Central memory CD4-positive, alpha-beta T cell (primary cell): ENCODE data around the gene ZNF747.

ENCODE experiments used
- DNase-seq: peaks from one replicate; pipeline ENCODE4 v3.0.0; 2022
- total RNA-seq, 3 experiments: gene quantifications; one replicate each; lab custom pipeline; 2026; lab: John Stamatoyannopoulos, UW

Gene ZNF747
- total RNA-seq, result 9.3 to 14.2 (median 11.9) reads per million in 3 experiments

DNA sequence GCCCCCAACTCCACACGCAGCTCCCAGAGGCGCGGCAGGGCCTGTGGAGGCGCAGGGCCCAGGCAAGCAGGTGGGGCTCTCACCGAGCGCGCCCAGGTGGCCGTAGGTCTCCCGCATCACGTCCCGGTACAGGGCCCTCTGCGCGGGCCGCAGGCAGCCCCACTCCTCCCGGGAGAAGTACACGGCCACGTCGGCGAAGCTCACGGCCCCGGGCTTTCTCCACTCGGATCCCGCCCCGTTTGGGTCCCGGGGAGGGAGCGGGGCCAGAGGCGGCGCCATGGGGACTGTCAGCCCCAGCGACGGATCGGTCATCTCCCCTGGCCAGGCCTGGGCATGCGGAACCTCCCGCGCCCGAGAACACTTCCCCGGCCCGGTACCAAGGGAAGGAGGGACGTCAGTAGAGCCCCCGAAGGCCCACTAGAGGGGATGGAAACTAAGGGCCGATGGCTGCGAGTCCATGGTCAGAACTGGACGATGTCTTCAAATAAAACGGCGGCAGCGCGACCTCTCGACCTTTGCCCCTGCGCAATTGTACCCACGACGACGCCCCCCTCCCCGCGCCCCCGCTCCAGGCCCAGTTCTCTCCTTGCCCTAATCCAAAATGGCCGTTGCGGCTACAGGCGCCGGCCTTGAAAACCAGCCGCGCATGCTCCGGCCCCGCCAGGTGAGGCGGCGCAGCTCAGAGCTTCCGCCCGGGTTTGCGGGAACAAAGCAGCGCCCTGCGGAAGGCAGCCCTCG, at the start of gene ZNF747:
Gene ZNF747, minus strand, starts transcription at position 491 of the 738 bp plus-strand sequence. Its CDS starts 179 bp downstream, at position 312.
- DNase-seq, result peak; percentile 89

DNA sequence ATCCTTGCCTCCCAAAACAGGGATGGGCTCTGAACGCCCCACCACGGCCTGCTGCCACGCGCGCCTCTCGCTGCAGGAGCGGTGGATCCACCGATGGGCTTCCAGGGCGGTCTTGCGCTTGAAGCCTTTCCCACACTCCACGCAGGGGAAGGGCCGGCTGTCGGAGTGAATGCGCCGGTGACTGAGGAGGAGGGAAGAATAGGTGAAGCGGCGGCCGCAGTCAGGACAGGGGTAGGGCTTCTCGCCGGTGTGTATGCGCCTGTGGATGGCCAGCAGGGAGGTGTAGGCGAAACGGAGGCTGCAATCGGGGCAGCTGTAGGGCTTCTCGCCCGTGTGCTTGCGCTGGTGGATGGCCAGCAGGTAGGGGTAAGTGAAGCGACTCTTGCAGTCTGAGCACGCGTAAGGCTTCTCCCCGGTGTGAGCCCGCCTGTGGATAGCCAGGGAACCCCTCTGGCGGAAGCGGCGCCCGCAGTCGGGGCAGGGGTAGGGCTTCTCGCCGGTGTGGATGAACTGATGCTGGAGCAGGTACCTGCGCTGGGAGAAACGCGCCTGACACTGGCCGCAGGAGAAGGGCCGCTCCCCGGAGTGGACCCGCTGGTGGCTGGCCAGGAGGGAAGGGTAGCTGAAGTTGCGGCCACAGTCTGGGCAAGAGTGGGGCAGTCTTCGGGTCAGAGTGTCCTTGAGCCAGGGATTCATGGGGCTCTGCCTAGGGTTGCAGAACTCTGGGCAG, 48.1 kb upstream of the ZNF747 start:
- DNase-seq, result no peak

- DNase-seq, result no peak
Observed at GRCh38 chr16:30581457-30581856, 46.8 kb upstream of the ZNF747 start.

DNA sequence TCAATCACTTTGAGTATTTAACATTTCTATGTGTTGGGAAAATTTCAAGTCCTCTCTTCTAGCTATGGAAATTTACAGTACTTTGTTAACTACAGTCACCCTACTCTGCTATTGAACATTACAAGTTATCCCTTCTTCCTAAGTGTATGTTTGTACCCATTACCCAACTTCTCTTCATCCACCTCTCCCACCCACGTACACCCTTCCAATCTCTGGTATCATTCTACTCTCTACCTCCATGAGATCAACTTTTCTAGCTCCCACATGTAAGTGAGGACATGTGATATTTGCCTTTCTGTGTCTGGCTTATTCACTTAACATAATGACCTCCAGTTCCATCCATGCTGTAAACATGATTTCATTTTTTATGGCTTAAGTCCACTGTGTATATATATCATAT, 40.0 kb upstream of the ZNF747 start:
- DNase-seq, result no peak

DNA sequence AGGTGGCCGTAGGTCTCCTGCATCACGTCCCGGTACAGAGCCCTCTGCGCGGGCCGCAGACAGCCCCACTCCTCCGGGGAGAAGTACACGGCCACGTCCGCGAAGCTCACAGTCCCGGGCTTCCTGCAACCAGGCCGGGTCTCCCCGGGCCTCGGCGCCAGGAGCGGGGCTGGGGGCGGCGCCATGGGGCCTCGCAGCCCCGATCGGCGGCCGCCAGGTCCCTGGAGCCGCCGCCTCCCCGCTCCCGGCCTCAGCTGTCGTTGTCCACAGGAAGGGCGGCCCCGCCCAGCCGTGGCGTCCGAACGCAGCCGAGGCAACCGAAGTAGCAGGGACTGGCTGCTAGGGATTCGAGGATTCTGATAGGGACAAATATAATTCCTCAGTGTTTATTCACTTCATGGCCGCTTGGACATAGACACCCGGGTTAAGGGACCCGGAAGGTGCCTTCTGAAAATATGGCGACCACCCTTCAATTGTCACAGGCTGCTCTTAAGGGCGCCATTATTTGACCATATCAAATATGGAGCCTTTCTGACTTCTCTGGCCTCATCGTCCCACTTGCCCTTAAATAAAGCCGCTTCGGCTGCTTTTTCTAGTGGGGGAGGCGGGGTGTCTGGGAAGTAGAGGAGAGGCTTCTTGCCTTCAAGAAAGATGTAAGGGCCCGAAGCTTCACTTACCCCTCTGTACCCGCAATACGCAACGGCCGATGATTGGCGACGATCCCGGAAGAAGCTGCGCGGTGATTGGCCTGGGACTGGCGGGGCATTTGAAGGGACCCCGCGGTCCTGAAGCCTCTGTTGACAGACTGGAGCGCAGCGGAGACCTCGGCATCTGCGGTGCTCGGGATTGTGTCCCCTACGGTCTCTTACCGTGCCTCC, 37.0 kb upstream of the ZNF747 start, which contains the start of gene ZNF688:
Gene ZNF688, minus strand, starts transcription at position 270 of the 878 bp plus-strand sequence. Its CDS starts 85 bp downstream, at position 185.
- peak; percentile 98 for DNase-seq

GRCh38 chr16:30570636-30571444, 36.2 kb upstream of the ZNF747 start:
- DNase-seq, result no peak

DNA sequence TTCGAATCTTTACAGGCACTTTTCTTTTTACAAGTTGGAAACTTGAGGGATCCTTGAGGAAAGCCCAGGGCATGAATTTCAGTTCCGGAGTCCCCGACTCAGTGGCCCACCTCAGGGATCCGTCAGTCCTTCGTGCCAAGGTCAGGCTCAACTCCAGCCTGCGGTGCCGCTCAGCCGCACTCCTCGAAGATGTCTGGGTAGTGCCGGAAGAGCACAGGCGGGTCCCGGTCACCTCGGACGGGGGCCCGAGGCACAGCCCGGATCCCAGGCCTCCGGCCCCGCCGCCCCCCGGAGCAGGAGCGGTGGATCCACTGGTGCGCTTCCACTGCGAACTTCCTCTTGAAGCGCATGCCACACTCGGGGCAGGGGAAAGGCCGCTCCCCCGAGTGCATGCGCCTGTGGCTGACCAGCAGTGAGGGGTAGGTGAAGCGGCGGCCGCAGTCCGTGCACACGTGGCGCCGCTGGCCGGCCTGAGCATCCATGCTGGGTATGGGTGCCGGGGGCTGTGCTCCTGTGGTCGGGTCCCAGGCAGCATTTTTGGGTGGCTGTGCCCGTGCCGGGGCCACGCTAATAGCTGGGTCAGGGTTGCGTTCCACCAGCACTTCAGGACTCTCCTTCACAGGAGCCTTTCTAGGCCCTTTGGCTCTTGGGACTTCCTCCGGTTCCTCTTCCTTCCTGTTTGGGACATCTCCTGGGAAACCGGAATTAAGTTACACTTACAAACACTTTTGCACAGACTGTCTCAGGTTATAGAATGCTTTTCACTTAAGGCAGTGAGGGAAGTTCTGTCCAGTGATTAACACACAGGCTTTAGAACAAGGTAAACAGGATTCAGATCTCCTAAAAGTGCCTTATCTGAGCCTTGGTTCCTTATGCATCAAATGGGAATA, 35.3 kb upstream of the ZNF747 start:
- no peak for DNase-seq

GRCh38 chr16:30569281-30569680, 34.6 kb upstream of the ZNF747 start:
- DNase-seq, result no peak

GRCh38 chr16:30567991-30568638, 33.5 kb upstream of the ZNF747 start:
- peak; percentile 76 for DNase-seq

DNA sequence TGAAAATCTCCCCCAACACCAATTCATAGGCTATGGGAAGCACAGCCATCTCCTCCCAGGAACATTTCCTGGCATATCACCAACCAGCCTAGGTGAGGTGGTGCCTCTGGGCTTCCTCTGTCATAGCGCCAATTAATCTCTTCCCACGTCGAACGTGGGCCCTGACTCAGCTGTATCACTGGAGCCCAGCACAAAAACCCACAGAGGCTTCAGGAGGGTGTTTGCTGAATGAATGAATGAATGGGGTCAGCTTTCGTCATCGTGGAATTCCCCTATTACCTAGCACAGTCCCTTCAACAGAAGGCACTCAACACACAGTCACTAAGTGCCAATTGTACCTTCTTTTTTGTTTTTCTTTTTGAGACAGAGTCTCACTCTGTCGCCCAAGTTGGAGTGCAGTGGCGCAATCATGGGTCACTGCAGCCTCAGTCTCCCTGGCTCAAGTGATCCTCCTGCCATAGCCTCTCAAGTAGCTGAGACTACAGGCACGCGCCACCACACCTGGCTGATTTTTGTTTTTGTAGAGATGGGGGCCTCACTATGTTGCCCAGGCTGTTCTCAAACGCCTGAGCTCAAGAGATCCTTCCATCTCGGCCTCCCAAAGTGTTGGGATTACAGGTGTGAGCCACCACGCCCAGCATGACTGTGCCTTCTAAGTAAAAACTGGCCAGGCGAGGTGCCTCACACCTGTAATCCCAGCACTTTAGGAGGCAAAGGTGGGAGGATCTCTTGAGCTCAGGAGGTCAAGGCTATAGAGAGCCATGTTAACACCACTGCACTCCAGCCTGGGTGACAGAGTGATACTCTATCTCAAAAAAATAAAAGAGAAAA, 32.7 kb upstream of the ZNF747 start:
- DNase-seq, result peak; percentile 71

DNA sequence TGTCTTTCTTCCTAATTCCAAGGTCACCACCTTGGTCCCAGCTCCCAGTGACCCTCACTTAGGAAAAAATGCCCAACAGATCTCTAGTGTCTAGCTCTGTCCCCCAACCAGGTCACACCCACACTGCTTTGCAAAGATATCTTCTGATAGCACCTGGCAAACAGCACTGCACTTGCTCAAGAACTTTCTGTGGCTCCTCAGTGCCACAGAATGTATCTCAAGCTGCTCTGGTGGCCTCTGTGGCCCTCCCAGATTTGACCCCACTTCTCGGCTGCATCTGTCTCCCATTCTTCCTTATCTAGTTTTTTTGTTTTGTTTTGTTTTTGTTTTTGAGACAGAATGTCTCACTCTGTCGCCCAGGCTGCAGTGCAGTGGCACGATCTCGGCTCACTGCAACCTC, 31.9 kb upstream of the ZNF747 start:
- no peak for DNase-seq

DNA sequence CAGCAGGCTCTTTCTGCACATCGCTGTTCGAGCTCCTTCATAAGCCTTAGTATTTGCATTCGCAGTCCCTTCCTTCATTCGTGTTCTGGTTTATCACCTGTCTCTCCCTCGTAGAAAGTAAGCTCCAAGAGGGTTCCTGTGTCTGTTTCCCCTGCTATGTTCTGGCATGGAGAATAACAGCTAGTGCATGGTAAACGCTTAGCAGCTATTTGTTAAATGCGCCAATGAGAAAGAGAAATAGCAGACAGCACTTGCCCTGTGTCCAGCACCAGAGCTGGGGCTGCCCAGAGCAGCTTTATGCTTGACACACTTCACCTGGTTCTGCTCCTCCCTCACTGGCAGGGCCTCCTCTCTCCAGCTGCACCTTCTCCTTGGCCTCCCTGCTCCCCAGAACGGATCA, 31.3 kb upstream of the ZNF747 start:
- DNase-seq, result no peak

- DNase-seq, result no peak
Observed at GRCh38 chr16:30565526-30565925, 30.9 kb upstream of the ZNF747 start.

DNA sequence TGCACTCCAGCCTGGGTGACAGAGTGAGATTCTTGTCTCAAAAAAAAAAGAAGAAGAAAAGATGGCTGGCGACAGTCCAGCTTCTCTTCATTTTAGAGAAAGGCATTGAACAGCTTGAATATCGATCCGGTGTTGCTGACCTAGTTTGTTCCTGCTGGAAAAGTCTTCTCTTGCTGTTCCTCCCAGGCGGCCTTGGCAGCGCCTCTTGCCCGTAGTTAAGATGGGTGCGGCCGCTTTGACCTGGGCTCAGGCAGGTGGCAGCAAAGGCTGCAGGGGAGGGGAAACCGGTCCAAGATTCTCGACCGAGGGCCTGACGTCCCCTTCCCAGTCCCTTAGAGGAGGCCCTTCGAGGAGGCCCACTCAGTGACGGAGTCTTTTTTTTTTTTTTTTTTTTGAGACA, 27.4 kb upstream of the ZNF747 start:
- no peak for DNase-seq

- DNase-seq, result no peak
Observed at GRCh38 chr16:30561089-30561816, 26.6 kb upstream of the ZNF747 start.

DNA sequence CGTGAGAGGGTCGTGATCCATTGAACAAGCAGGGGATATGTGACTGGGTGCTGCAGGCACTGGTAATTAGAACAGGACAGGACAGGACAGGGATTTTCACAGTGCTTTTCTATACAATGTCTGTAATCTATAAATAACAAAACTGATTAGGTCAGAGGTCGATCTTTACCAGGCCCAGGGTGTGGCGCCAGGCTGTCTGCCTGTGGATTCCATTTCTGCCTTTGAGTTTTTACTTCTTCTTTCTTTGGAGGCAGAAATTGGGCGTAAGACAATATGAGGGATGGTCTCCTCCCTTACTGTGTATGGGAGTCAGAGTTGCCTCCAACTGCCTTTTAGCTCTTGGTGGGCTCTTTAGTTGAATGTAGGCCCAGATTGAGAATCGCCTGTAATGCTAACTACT, 25.0 kb upstream of the ZNF747 start:
- DNase-seq, result no peak

DNA sequence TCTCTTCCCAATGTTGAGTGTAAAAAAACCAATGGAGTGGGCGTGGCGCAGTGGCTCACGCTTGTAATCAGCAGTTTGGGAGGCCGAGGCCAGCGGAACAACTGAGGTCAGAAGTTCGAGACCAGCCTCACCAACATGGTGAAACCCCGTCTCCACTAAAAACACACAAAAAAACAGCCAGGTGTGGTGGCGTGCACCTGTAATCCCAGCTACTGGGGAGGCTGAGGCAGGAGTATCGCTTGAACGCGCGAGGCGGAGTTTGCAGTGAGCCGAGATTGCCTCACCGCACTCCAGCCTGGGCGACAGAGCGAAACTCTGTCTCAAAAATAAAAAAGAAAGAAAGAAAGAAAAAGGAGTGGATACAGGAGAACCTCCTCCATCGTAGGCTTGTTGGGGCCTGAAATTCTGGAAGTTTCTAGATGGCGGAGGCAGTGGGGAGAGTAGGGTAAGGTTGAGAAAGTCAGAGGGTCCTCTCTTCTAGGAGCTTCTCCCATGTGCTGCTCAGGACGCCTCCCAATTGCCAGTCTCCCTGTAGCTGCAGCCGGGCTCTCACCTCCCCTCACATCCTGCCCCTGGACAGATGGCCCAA, 24.2 kb upstream of the ZNF747 start:
- no peak for DNase-seq
